ENCODE data around the gene ROR2.

DNA sequence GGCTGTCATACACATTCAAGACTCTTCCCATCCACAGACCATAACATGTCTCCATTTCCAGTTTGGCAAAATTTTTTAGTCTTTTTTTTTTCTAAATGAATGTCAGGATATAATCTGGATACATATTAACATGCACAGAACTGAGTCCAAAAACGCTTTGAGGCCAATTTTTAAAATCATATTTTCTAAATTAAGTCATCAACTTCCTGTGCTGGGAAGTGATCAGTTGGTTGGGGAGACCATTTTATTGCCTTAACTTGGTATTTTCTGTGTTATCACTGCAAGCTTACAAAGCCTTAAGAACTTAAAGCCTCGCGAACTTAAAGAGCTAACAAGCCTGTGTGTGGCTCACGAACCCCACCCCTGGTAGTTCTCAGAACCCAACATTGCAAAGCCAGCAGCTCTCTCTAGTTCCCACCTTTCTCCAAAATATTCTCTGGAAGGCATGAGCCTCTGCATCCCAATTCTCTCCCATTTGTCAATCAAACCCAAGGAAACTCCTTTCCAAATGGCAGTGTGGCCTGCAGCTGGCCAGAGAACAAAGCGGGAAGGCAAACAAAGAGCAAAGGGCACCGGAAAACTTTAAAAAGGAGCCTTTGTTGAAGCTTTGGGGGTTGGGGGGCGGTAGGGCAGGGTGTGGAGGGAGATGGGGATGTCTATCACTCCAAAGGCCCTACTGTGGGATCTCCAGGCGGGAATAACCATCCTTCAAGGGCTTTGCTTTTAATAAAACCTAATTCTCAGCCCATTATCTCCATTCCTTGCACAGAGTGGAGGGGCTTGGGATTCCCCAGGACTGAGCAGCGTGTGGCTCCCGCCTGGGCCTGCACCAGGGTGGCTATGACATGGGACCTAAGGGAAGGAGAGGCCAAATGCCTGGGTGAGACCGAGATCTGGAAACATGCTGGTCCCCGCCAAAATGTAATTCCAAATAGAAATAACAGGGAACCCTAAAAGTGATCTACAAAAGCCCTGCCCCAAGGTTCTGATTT is 65.0 kb downstream of the ROR2 start:
- TF ChIP-seq CTCF (conservative IDR thresholded peaks at IDR 0.05; ENCODE audit: low read depth, low read length), result no peak
- TF ChIP-seq EZH2phosphoT487 (IDR thresholded peaks at IDR 0.05; ENCODE audit: borderline replicate concordance, low read length), result no peak

Measured in PC-3 (cell line).